IMR-90 (cell line): ENCODE measurements around the gene SKA2. TPM values are rescaled to one million over a fixed set of nuclear protein-coding genes. Genes with fewer than 3 reads are reported as not detected.
A peak's percentile ranks its signal among the peaks of the same experiment; 100 is the strongest.

ENCODE experiments used
- ATAC-seq: fragments of 200-7000 bp; cut with Tn5 transposase; 2 replicates; pipeline ENCODE4 v1.9.1; 2020; ENCODE audit warnings: low read depth, mild to moderate bottlenecking, moderate library complexity
- Bru-seq: library from RNA; stranded (reverse); fragments of 400-500 nt; gene quantifications from one replicate; lab custom pipeline; 2021; lab: Mats Ljungman, UMichigan
- BruChase-seq, 2 experiments: library from RNA; stranded (reverse); fragments of 400-500 nt; gene quantifications; one replicate each; lab custom pipeline; 2021; lab: Mats Ljungman, UMichigan
- BruUV-seq: library from RNA; stranded (reverse); fragments of 400-500 nt; replicated peaks from 2 replicates; lab custom pipeline; 2021; lab: Mats Ljungman, UMichigan
- CTCF ChIA-PET: fragments of 300-600 bp; formaldehyde crosslinking; extraction: SDS; loops from one replicate; lab custom pipeline; 2021; ENCODE audit warnings: antibody characterized with exemption; lab: Yijun Ruan, JAX
- POLR2A ChIA-PET: fragments of 300-600 bp; sonication (Branson Sonifier 250); formaldehyde crosslinking; loops from one replicate; lab custom pipeline; 2022; ENCODE audit warnings: antibody characterized with exemption; ENCODE audit not compliant: unreplicated experiment; lab: Charles Lee
- DNase-seq: peaks from one replicate; pipeline ENCODE4 v3.0.0; 2013
- H2AFZ ChIP-seq: replicated peaks from 2 replicates; pipeline ENCODE3; 2013; ENCODE audit warnings: low read length, mild to moderate bottlenecking; ENCODE audit not compliant: poor library complexity
- H2AK5ac ChIP-seq: 2 replicates; pipeline ENCODE4 v1.6.1; 2013; ENCODE audit warnings: low read depth, low read length, inconsistent platforms
- H2AK9ac ChIP-seq: replicated peaks from 2 replicates; pipeline ENCODE3; 2013; ENCODE audit warnings: mild to moderate bottlenecking, low read depth, low read length, moderate library complexity; ENCODE audit not compliant: poor library complexity
- H2BK120ac ChIP-seq: 2 replicates; pipeline ENCODE4 v1.6.1; 2013; ENCODE audit warnings: low read depth, low read length, inconsistent platforms
- H2BK15ac ChIP-seq: 3 replicates; pipeline ENCODE4 v1.6.1; 2013; ENCODE audit warnings: low read depth, low read length, inconsistent platforms
- H2BK20ac ChIP-seq: 2 replicates; pipeline ENCODE4 v1.6.1; 2013; ENCODE audit warnings: low read depth, mild to moderate bottlenecking, inconsistent platforms, low read length, moderate library complexity
- H2BK5ac ChIP-seq: 2 replicates; pipeline ENCODE4 v1.6.1; 2013; ENCODE audit warnings: mild to moderate bottlenecking, low read depth, low read length, inconsistent platforms; ENCODE audit not compliant: poor library complexity, severe bottlenecking
- H3K14ac ChIP-seq: replicated peaks from 2 replicates; pipeline ENCODE4 v1.6.1; 2013; ENCODE audit warnings: low read depth, low read length, inconsistent platforms
- H3K18ac ChIP-seq: 2 replicates; pipeline ENCODE4 v1.6.1; 2013; ENCODE audit warnings: low read depth, low read length, control low read depth
- H3K23ac ChIP-seq: 2 replicates; pipeline ENCODE4 v1.6.1; 2013; ENCODE audit warnings: low read depth, low read length, inconsistent platforms
- H3K27ac ChIP-seq: 2 replicates; pipeline ENCODE4 v1.5.1; 2013; ENCODE audit warnings: mild to moderate bottlenecking, control low read depth, low read length; ENCODE audit not compliant: insufficient read depth
- H3K27me3 ChIP-seq: 2 replicates; pipeline ENCODE4 v1.6.1; 2013; ENCODE audit warnings: low read length; ENCODE audit not compliant: control insufficient read depth, insufficient read depth
- H3K36me3 ChIP-seq: 2 replicates; pipeline ENCODE4 v1.6.1; 2013; ENCODE audit warnings: low read length, mixed read lengths; ENCODE audit not compliant: control insufficient read depth, insufficient read depth
- H3K4ac ChIP-seq: 2 replicates; pipeline ENCODE4 v1.6.1; 2013; ENCODE audit warnings: low read depth, low read length, inconsistent platforms
- H3K4me1 ChIP-seq: 2 replicates; pipeline ENCODE4 v1.6.1; 2013; ENCODE audit warnings: low read length, mixed read lengths; ENCODE audit not compliant: control insufficient read depth, insufficient read depth
- H3K4me2 ChIP-seq: 2 replicates; pipeline ENCODE4 v1.6.1; 2013; ENCODE audit warnings: low read depth, mild to moderate bottlenecking, control low read depth, low read length, moderate library complexity
- H3K4me3 ChIP-seq: 2 replicates; pipeline ENCODE4 v1.5.1; 2013; ENCODE audit warnings: low read depth, mild to moderate bottlenecking, control low read depth, low read length, moderate library complexity; ENCODE audit not compliant: insufficient read depth
- H3K56ac ChIP-seq: 2 replicates; pipeline ENCODE4 v1.6.1; 2013; ENCODE audit warnings: low read length, inconsistent platforms; ENCODE audit not compliant: insufficient read depth; ENCODE audit errors: extremely low read depth
- H3K79me1 ChIP-seq, 2 experiments: 2 replicates each; pipeline ENCODE4 v1.6.1; 2013; ENCODE audit warnings: low read length in 2 of 2, inconsistent platforms in 1 of 2, low read depth in 1 of 2
- H3K9ac ChIP-seq: 2 replicates; pipeline ENCODE4 v1.6.1; 2013; ENCODE audit warnings: low read depth, low read length, control low read depth
- H3K9me1 ChIP-seq: 2 replicates; pipeline ENCODE4 v1.6.1; 2013; ENCODE audit warnings: low read length, inconsistent platforms; ENCODE audit not compliant: insufficient read depth
- H3K9me3 ChIP-seq: 2 replicates; pipeline ENCODE4 v1.6.1; 2013; ENCODE audit warnings: low read length; ENCODE audit not compliant: control insufficient read depth, insufficient read depth
- H4K20me1 ChIP-seq: 2 replicates; pipeline ENCODE4 v1.6.1; 2013; ENCODE audit warnings: low read length, inconsistent platforms; ENCODE audit not compliant: insufficient read depth
- H4K5ac ChIP-seq: 2 replicates; pipeline ENCODE4 v1.6.1; 2013; ENCODE audit warnings: mild to moderate bottlenecking, low read depth, low read length, control low read depth
- H4K8ac ChIP-seq, 2 experiments: 2 replicates each; pipeline ENCODE4 v1.6.1; 2013; ENCODE audit warnings: low read depth in 2 of 2, low read length in 2 of 2, control low read depth in 1 of 2, inconsistent platforms in 1 of 2
- H4K91ac ChIP-seq: 2 replicates; pipeline ENCODE4 v1.6.1; 2013; ENCODE audit warnings: low read depth, low read length, inconsistent platforms; ENCODE audit not compliant: insufficient read depth
- CHD1 ChIP-seq: IDR thresholded peaks from 2 replicates; pipeline ENCODE4 v1.6.1; 2012; ENCODE audit warnings: low read depth, low read length, improper control_type of control experiment
- ELK1 ChIP-seq: fragments of 150-350 bp; IDR thresholded peaks from 2 replicates; pipeline ENCODE4 v1.6.1; 2016; ENCODE audit warnings: low read depth, mild to moderate bottlenecking, low read length, moderate library complexity, borderline replicate concordance
- FOS ChIP-seq: fragments of 150-350 bp; IDR thresholded peaks from 2 replicates; pipeline ENCODE4 v1.6.1; 2016; ENCODE audit warnings: low read depth, low read length
- MAFK ChIP-seq: IDR thresholded peaks from 2 replicates; pipeline ENCODE4 v1.6.1; 2012; ENCODE audit warnings: low read depth, low read length, improper control_type of control experiment
- MAZ ChIP-seq: IDR thresholded peaks from 2 replicates; pipeline ENCODE4 v1.6.1; 2012; ENCODE audit warnings: low read depth, mild to moderate bottlenecking, low read length, improper control_type of control experiment, moderate library complexity, borderline replicate concordance
- MXI1 ChIP-seq: IDR thresholded peaks from 2 replicates; pipeline ENCODE4 v1.6.1; 2012; ENCODE audit warnings: low read depth, mild to moderate bottlenecking, low read length, moderate library complexity, borderline replicate concordance
- POLR2A ChIP-seq: IDR thresholded peaks from 2 replicates; pipeline ENCODE4 v1.6.1; 2012; ENCODE audit warnings: mild to moderate bottlenecking, low read depth, low read length
- RFX5 ChIP-seq: IDR thresholded peaks from 2 replicates; pipeline ENCODE4 v1.8.0; 2012; ENCODE audit warnings: low read depth, mild to moderate bottlenecking, low read length, moderate library complexity
- SMC3 ChIP-seq: fragments of 150-350 bp; IDR thresholded peaks from 2 replicates; pipeline ENCODE4 v1.6.1; 2016; ENCODE audit warnings: low read depth, mild to moderate bottlenecking, antibody characterized with exemption, low read length, moderate library complexity
- WGBS, 2 experiments: methylation state at CpG; one replicate each; pipeline versions ENCODE4 v1.1.5 to v1.1.7; 2013; ENCODE audit warnings: missing lambda C conversion rate in 2 of 2; ENCODE audit not compliant: insufficient read length in 1 of 2; ENCODE audit errors: extremely low coverage in 2 of 2; 5-methylcytosine and 5-hydroxymethylcytosine counted together
- dilution Hi-C: fragments of 300-500 bp; cut with HindIII; formaldehyde crosslinking; loops from one replicate; pipeline ENCODE4 v1.14.3; 2018; ENCODE audit warnings: low sequenced_read_pairs; ENCODE audit not compliant: unreplicated experiment
- in situ Hi-C: fragments of 300-500 bp; cut with MboI; formaldehyde crosslinking; loops from 3 replicates; pipeline ENCODE4 v1.14.3; 2019; ENCODE audit warnings: low sequenced_read_pairs, inconsistent platforms, mixed read lengths
- intact Hi-C: fragments of 100-400 bp; cut with micrococcal nuclease; formaldehyde crosslinking; loops from 2 replicates; pipeline ENCODE4 v1.10.0; 2022
- long read RNA-seq: library from polyadenylated mRNA; unstranded; transcript quantifications from one replicate; pipeline ENCODE4 v2.0.0, GENCODE V29; 2021; ENCODE audit not compliant: unreplicated experiment
- polyA plus RNA-seq, 3 experiments: library from polyadenylated mRNA; depleted of rRNA; stranded (reverse); fragments of >200 nt; gene quantifications; 2 replicates each; pipeline ENCODE4 v1.2.3, GENCODE V29; 2012; ENCODE audit warnings: low replicate concordance in 1 of 3
- total RNA-seq: library from RNA; depleted of rRNA; stranded (reverse); fragments of >200 nt; gene quantifications from 2 replicates; pipeline ENCODE4 v1.2.3, GENCODE V29; 2012; rRNA removed

SKA2 gene, protein sequence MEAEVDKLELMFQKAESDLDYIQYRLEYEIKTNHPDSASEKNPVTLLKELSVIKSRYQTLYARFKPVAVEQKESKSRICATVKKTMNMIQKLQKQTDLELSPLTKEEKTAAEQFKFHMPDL
- total RNA-seq (38.7 and 78.6 TPM in 2 replicates), polyA plus RNA-seq (2012; rRNA removed) (21.3 and 30.4 TPM in 2 replicates), Bru-seq, nascent RNA (percentile 75 among the genes with signal in this experiment), BruChase-seq, experiment 1, labeled RNA remaining after a 6-hour chase (percentile 89 among the genes with signal in this experiment), BruChase-seq, experiment 2, labeled RNA remaining after a 2-hour chase (percentile 68 among the genes with signal in this experiment)
- 5.0 and 6.5 TPM in 2 replicates for polyA plus RNA-seq (2012; cell fraction: cytosol; rRNA removed)
- polyA plus RNA-seq (2012; cell fraction: nucleus; rRNA removed; ENCODE audit: low replicate concordance), result 0.46 and 4.2 TPM in 2 replicates
- long read RNA-seq, transcript SKA2-201 (4 exons, 2,798 nt), result major isoform, 5 of 16 reads
- long read RNA-seq, partial matches to known transcripts, result 0 of 16 reads
- long read RNA-seq, other reads (novel, unspliced or antisense), result 2 of 16 reads

- Histone ChIP-seq H4K8ac (peak within 1 kb of the TSS; percentile 85 to 99), H3K9me1 (peaks cover 2% of the 10 kb centered on the region), H3K9ac (peak within 1 kb of the TSS; percentile 92), H3K4me3 (peak within 1 kb of the TSS; percentile 73), H3K9me3 (no peaks in the 10 kb centered on the region), H4K91ac (peak within 1 kb of the TSS; percentile 98), H4K20me1 (peaks cover 5% of the 10 kb centered on the region), H3K4me1 (peaks cover 2% of the 10 kb centered on the region), H3K4me2 (peak within 1 kb of the TSS; percentile 71), H2BK120ac (peak within 1 kb of the TSS; percentile 73), H3K18ac (peak within 1 kb of the TSS; percentile 59), H2BK5ac (peak within 1 kb of the TSS; percentile 95), H2AFZ (peak within 1 kb of the TSS; percentile 94), H2BK15ac (peak within 1 kb of the TSS; percentile 95; the same call in 2 of the 3 replicates), H3K27me3 (no peaks in the 10 kb centered on the region), H3K14ac (peak within 1 kb of the TSS; percentile 93), H2AK9ac (peak within 1 kb of the TSS; percentile 99), H3K23ac (peak within 1 kb of the TSS; percentile 100), H2BK20ac (peak within 1 kb of the TSS; percentile 73; the same call in 1 of the 2 replicates), H3K27ac (peak within 1 kb of the TSS; percentile 89), H3K56ac (peak within 1 kb of the TSS; percentile 99), H3K36me3 (peaks cover 1% of the 10 kb centered on the region; the same call in 1 of the 2 replicates), H4K5ac (peak within 1 kb of the TSS; percentile 65), H2AK5ac (peak within 1 kb of the TSS; percentile 96), H3K79me1 (peaks cover 3 to 28% of the 10 kb centered on the region in 2 experiments; a peak in 3 of 4 replicates), H3K4ac (peak within 1 kb of the TSS; percentile 96)
- dilution Hi-C loops (no loop called here), intact Hi-C loops (loop anchor here (1.0 to 10.0 kb wide), 3 partner anchors 49 to 520 kb away; partner anchors contain the start of gene TRIM37), in situ Hi-C loops (no loop called here)
- peak; percentile 29; the same call in 1 of the 2 replicates for TF ChIP-seq MXI1
- TF ChIP-seq MAFK, result no peak; the same call in 1 of the 2 replicates
- no peak; the same call in 1 of the 2 replicates for TF ChIP-seq RFX5
- TF ChIP-seq ELK1, result no peak
- 0 out of 2 replicates have a peak, but pooled peaks have one; percentile 7 for TF ChIP-seq SMC3
- TF ChIP-seq POLR2A, result 0 out of 2 replicates have a peak, but pooled peaks have one; percentile 9
- TF ChIP-seq MAZ, result peak; percentile 81; the same call in 1 of the 2 replicates
- TF ChIP-seq FOS, result peak; percentile 90
- no peak; the same call in 1 of the 2 replicates for TF ChIP-seq CHD1
- 0% methylated on average over 13 of the region's 39 CpGs; no CpG with 5 or more reads in 1 of the 2 experiments for WGBS, 2 experiments
- DNase-seq (no peak), ATAC-seq (peak; percentile 86)
- POLR2A ChIA-PET, result no interaction called here
- BruUV-seq, result TSS peak; percentile 42
- CTCF ChIA-PET, result interaction anchor here (0.5 to 1.1 kb wide), 2 partner anchors 17 to 377 kb away, joined by 4 to 5 read pairs; no protein-coding TSS in a partner anchor
Observed at GRCh38 chr17:59154721-59155438, at the start of gene SKA2. Gene SKA2 (minus strand): TSS chr17:59155186. CDS start chr17:59155163, 23 bp downstream.
